H9 (cell line): Measurements from ENCODE around the gene EN1. TPM values are rescaled to one million over a fixed set of nuclear protein-coding genes. Genes with fewer than 3 reads are reported as not detected.

Experiments
- DNase-seq: peaks from one replicate; pipeline ENCODE4 v3.0.0-alpha.2; 2017
- H2AFZ ChIP-seq: one replicate; pipeline ENCODE4 v1.6.1; 2013; ENCODE audit warnings: mild to moderate bottlenecking, low read length, control low read depth, moderate library complexity
- H2AK5ac ChIP-seq: 2 replicates; pipeline ENCODE4 v1.6.1; 2013; ENCODE audit warnings: low read length, control low read depth, mixed read lengths; ENCODE audit not compliant: insufficient read length
- H2BK120ac ChIP-seq: one replicate; pipeline ENCODE4 v1.6.1; 2013; ENCODE audit warnings: low read depth, mild to moderate bottlenecking, low read length, control low read depth, inconsistent platforms; ENCODE audit not compliant: poor library complexity, severe bottlenecking
- H2BK12ac ChIP-seq: 2 replicates; pipeline ENCODE4 v1.6.1; 2013; ENCODE audit warnings: low read length, control low read depth, mixed read lengths, low read depth; ENCODE audit not compliant: insufficient read length
- H2BK15ac ChIP-seq: 2 replicates; pipeline ENCODE4 v1.6.1; 2013; ENCODE audit warnings: low read depth, low read length, control low read depth
- H2BK20ac ChIP-seq: one replicate; pipeline ENCODE4 v1.6.1; 2013; ENCODE audit warnings: low read depth, mild to moderate bottlenecking, low read length, control low read depth, inconsistent platforms; ENCODE audit not compliant: poor library complexity, severe bottlenecking
- H2BK5ac ChIP-seq: 2 replicates; pipeline ENCODE4 v1.6.1; 2013; ENCODE audit warnings: low read length, control low read depth, mixed read lengths; ENCODE audit not compliant: insufficient read length
- H3K14ac ChIP-seq: 2 replicates; pipeline ENCODE4 v1.6.1; 2013; ENCODE audit warnings: low read length, control low read depth; ENCODE audit not compliant: insufficient read depth
- H3K18ac ChIP-seq: 2 replicates; pipeline ENCODE4 v1.6.1; 2013; ENCODE audit warnings: low read depth, mild to moderate bottlenecking, mixed read lengths, low read length, control low read depth; ENCODE audit not compliant: insufficient read length
- H3K23ac ChIP-seq: 2 replicates; pipeline ENCODE4 v1.6.1; 2013; ENCODE audit warnings: low read length, control low read depth, mixed read lengths, low read depth; ENCODE audit not compliant: insufficient read length
- H3K23me2 ChIP-seq: 2 replicates; pipeline ENCODE4 v1.6.1; 2013; ENCODE audit warnings: low read depth, mild to moderate bottlenecking, mixed read lengths, low read length, control low read depth; ENCODE audit not compliant: insufficient read length, poor library complexity, severe bottlenecking
- H3K27ac ChIP-seq: 2 replicates; pipeline ENCODE4 v1.5.1; 2013; ENCODE audit warnings: low read length, control low read depth, mixed read lengths, low read depth; ENCODE audit not compliant: insufficient read length
- H3K27me3 ChIP-seq: 2 replicates; pipeline ENCODE4 v1.6.1; 2013; ENCODE audit warnings: low read length, control low read depth, inconsistent platforms; ENCODE audit not compliant: insufficient read depth
- H3K4ac ChIP-seq: 2 replicates; pipeline ENCODE4 v1.6.1; 2013; ENCODE audit warnings: low read depth, mild to moderate bottlenecking, control low read depth, inconsistent platforms, low read length, moderate library complexity
- H3K4me1 ChIP-seq: 2 replicates; pipeline ENCODE4 v1.6.1; 2013; ENCODE audit warnings: low read length, control low read depth, inconsistent platforms; ENCODE audit not compliant: insufficient read depth
- H3K4me2 ChIP-seq: 2 replicates; pipeline ENCODE4 v1.6.1; 2013; ENCODE audit warnings: low read length, control low read depth, mixed read lengths; ENCODE audit not compliant: insufficient read length, insufficient read depth
- H3K56ac ChIP-seq: 2 replicates; pipeline ENCODE4 v1.6.1; 2013; ENCODE audit warnings: low read depth, mild to moderate bottlenecking, mixed read lengths, low read length, control low read depth; ENCODE audit not compliant: insufficient read length
- H3K79me1 ChIP-seq: 2 replicates; pipeline ENCODE4 v1.6.1; 2013; ENCODE audit warnings: low read depth, mild to moderate bottlenecking, moderate library complexity, low read length, control low read depth, inconsistent platforms; ENCODE audit not compliant: insufficient read depth, poor library complexity, severe bottlenecking
- H3K79me2 ChIP-seq: 2 replicates; pipeline ENCODE4 v1.6.1; 2013; ENCODE audit warnings: low read length, control low read depth, inconsistent platforms; ENCODE audit not compliant: insufficient read depth
- H3K9ac ChIP-seq: 2 replicates; pipeline ENCODE4 v1.6.1; 2013; ENCODE audit warnings: low read length, control low read depth, mixed read lengths; ENCODE audit not compliant: insufficient read length; ENCODE audit errors: extremely low read depth
- H3K9me3 ChIP-seq: one replicate; pipeline ENCODE4 v1.6.1; 2013; ENCODE audit warnings: low read depth, low read length, inconsistent platforms; ENCODE audit not compliant: control insufficient read depth
- H3T11ph ChIP-seq: one replicate; pipeline ENCODE4 v1.6.1; 2013; ENCODE audit warnings: mild to moderate bottlenecking, low read length, control low read depth, inconsistent platforms
- H4K20me1 ChIP-seq: one replicate; pipeline ENCODE4 v1.6.1; 2013; ENCODE audit not compliant: control insufficient read depth, insufficient read length, insufficient read depth
- H4K5ac ChIP-seq: 2 replicates; pipeline ENCODE4 v1.6.1; 2013; ENCODE audit warnings: low read depth, mild to moderate bottlenecking, mixed read lengths, low read length, control low read depth; ENCODE audit not compliant: insufficient read length
- H4K8ac ChIP-seq: replicated peaks from 2 replicates; pipeline ENCODE4 v1.6.1; 2013; ENCODE audit warnings: low read length, control low read depth, mixed read lengths, low read depth; ENCODE audit not compliant: insufficient read length
- H4K91ac ChIP-seq: 2 replicates; pipeline ENCODE4 v1.6.1; 2013; ENCODE audit warnings: low read depth, mild to moderate bottlenecking, moderate library complexity, mixed read lengths, low read length, control low read depth; ENCODE audit not compliant: insufficient read length
- H3K27ac Mint-ChIP-seq, 3 experiments: 2 replicates in 2 of 3; 3 replicates in 1 of 3; pipeline ENCODE4 v1.8.0; 2020 to 2021; ENCODE audit warnings: mixed read lengths in 3 of 3, mild to moderate bottlenecking in 1 of 3, moderate library complexity in 1 of 3
- H3K27me3 Mint-ChIP-seq: 2 replicates; pipeline ENCODE4 v1.8.0; 2021; ENCODE audit warnings: low read depth, mild to moderate bottlenecking, moderate library complexity, mixed read lengths
- H3K36me3 Mint-ChIP-seq, 3 experiments: 2 replicates in 2 of 3; 3 replicates in 1 of 3; pipeline ENCODE4 v1.8.0; 2020 to 2021; ENCODE audit warnings: low read depth in 3 of 3, mixed read lengths in 3 of 3; ENCODE audit not compliant: insufficient read depth in 1 of 3
- H3K4me1 Mint-ChIP-seq, 2 experiments: 2 replicates each; pipeline ENCODE4 v1.8.0; 2020; ENCODE audit warnings: mixed read lengths in 2 of 2
- H3K4me3 Mint-ChIP-seq, 2 experiments: 2 replicates in 1 of 2; 3 replicates in 1 of 2; pipeline ENCODE4 v1.8.0; 2020 to 2021; ENCODE audit warnings: mild to moderate bottlenecking in 2 of 2, mixed read lengths in 2 of 2, moderate library complexity in 1 of 2
- H3K9me3 Mint-ChIP-seq, 2 experiments: 2 replicates in 1 of 2; 3 replicates in 1 of 2; pipeline ENCODE4 v1.8.0; 2020; ENCODE audit warnings: mild to moderate bottlenecking in 2 of 2, mixed read lengths in 2 of 2, moderate library complexity in 1 of 2
- WGBS: extraction: QIAGEN DNeasy Blood & Tissue Kit; methylation state at CpG from one replicate; pipeline ENCODE4 v1.1.7; 2013; ENCODE audit warnings: missing lambda C conversion rate, low lambda C conversion rate, mixed read lengths; ENCODE audit not compliant: insufficient read length; ENCODE audit errors: extremely low coverage; 5-methylcytosine and 5-hydroxymethylcytosine counted together
- total RNA-seq: library from RNA; stranded (reverse); gene quantifications from 2 replicates; pipeline ENCODE4 v1.2.1, GENCODE V29; 2021
- TF ChIP-seq, protein P1 (sequence below): fragments of 200-600 bp; sonication (generic); conservative IDR thresholded peaks from 3 replicates; pipeline ENCODE4 v1.8.0; 2021; ENCODE audit warnings: antibody characterized with exemption, mild to moderate bottlenecking

The EN1 gene
- total RNA-seq, 1 experiment from 2014 or later = not detected

DNA sequence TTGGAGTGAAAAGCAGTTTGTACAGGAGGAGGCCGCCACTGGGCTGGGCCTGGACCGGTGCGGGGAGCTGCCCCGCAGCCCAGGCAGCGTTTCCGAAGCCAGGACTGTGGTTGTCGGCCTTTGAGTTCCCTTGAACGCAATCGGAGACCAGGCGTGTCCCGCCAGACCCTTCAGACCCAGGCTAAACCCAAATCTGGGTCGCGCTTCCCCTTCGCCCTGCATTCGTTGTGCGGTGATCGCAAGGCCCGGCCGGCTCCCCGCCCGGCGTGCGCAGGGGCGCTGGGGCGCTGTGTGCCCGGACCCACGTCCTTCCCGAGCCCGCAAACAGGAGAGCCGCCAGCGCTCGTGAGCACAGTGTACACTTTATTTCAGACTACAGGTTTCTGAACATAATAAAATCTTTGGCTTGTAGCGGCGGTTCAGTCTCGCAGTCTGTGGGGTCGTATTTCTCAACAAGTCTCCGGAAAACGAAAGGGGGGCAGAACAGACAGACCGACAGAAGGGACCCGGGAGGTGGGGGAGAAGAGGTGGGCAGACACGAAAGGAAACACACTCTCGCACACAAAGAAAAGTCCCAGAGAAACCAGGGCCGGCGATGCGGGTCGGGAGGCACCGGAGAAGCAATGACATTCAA, 5.5 kb downstream of the EN1 start:
- H3K36me3 Mint-ChIP-seq = no peaks in the 10 kb centered on the region; a peak in 2 of 7 replicates
- H3K56ac ChIP-seq = no peak overlapping the region
- no peaks in the 10 kb centered on the region for H3K9me3 ChIP-seq
- no peak overlapping the region for H3K9ac ChIP-seq
- no peak overlapping the region for H3K27ac ChIP-seq
- H2BK12ac ChIP-seq = no peak overlapping the region
- H2BK20ac ChIP-seq = no peak overlapping the region
- peak overlapping the region; percentile 25 to 78 for H3K4me3 Mint-ChIP-seq
- H3K79me1 ChIP-seq = no peaks in the 10 kb centered on the region
- no peak overlapping the region for H2BK120ac ChIP-seq
- no peak overlapping the region for H3K4ac ChIP-seq
- H3K4me1 Mint-ChIP-seq = peaks cover 36 to 58% of the 10 kb centered on the region in 2 experiments
- peak overlapping the region; percentile 60 for H3K4me2 ChIP-seq
- no peak overlapping the region for H4K91ac ChIP-seq
- no peak overlapping the region for H3K14ac ChIP-seq
- no peak overlapping the region for H3K27ac Mint-ChIP-seq
- no peak overlapping the region for H2AFZ ChIP-seq
- no peak overlapping the region for H2AK5ac ChIP-seq
- no peak overlapping the region for H4K5ac ChIP-seq
- peaks cover 3 to 17% of the 10 kb centered on the region in 2 experiments; a peak in 4 of 5 replicates for H3K9me3 Mint-ChIP-seq
- H3K79me2 ChIP-seq = no peaks in the 10 kb centered on the region
- no peak overlapping the region for H3K18ac ChIP-seq
- peaks cover 4% of the 10 kb centered on the region for H3K23me2 ChIP-seq
- no peaks in the 10 kb centered on the region for H4K20me1 ChIP-seq
- peak; percentile 47 for DNase-seq
- TF ChIP-seq, protein P1, sequence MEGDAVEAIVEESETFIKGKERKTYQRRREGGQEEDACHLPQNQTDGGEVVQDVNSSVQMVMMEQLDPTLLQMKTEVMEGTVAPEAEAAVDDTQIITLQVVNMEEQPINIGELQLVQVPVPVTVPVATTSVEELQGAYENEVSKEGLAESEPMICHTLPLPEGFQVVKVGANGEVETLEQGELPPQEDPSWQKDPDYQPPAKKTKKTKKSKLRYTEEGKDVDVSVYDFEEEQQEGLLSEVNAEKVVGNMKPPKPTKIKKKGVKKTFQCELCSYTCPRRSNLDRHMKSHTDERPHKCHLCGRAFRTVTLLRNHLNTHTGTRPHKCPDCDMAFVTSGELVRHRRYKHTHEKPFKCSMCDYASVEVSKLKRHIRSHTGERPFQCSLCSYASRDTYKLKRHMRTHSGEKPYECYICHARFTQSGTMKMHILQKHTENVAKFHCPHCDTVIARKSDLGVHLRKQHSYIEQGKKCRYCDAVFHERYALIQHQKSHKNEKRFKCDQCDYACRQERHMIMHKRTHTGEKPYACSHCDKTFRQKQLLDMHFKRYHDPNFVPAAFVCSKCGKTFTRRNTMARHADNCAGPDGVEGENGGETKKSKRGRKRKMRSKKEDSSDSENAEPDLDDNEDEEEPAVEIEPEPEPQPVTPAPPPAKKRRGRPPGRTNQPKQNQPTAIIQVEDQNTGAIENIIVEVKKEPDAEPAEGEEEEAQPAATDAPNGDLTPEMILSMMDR = no peak
- H3K27me3 ChIP-seq = peaks cover 94% of the 10 kb centered on the region
- peaks cover 97% of the 10 kb centered on the region for H3K27me3 Mint-ChIP-seq
- no peaks in the 10 kb centered on the region for H3K4me1 ChIP-seq
- no peak overlapping the region for H2BK5ac ChIP-seq
- no peak overlapping the region for H3T11ph ChIP-seq
- no CpG with 5 or more reads among the region's 47 CpGs for WGBS
- H2BK15ac ChIP-seq = no peak overlapping the region
- no peak overlapping the region for H4K8ac ChIP-seq
- H3K23ac ChIP-seq = no peak overlapping the region
